ENCODE results near the gene DNAJA3.

Gene DNAJA3

GRCh38 chr16:4415538-4416199 lies 10.0 kb upstream of the DNAJA3 start:
- TF ChIP-seq CTCF (IDR thresholded peaks at IDR 0.05; ENCODE audit: control insufficient read depth, extremely low read depth, insufficient read depth), result no peak
- no peak for DNase-seq (ENCODE audit: low read depth)
- peak overlapping the region; percentile 74 for H3K4me3 ChIP-seq (ENCODE audit: low read depth, low read length)

- no peak for TF ChIP-seq CTCF (IDR thresholded peaks at IDR 0.05; ENCODE audit: control insufficient read depth, extremely low read depth, insufficient read depth)
- DNase-seq (ENCODE audit: low read depth), result peak; percentile 49
- H3K4me3 ChIP-seq (ENCODE audit: low read depth, low read length), result peak within 1 kb of the TSS; percentile 74
Measured at GRCh38 chr16:4416200-4417032, 9.3 kb upstream of the DNAJA3 start, which contains the start of gene CORO7. TSS of gene CORO7 (minus strand) at chr16:4416596. CDS start at chr16:4416518, 78 bp downstream.

- TF ChIP-seq CTCF (IDR thresholded peaks at IDR 0.05; ENCODE audit: control insufficient read depth, extremely low read depth, insufficient read depth), result no peak
- H3K4me3 ChIP-seq (ENCODE audit: low read depth, low read length), result no peak overlapping the region
- no peak for DNase-seq (ENCODE audit: low read depth)
Measured at GRCh38 chr16:4419402-4419959, 6.2 kb upstream of the DNAJA3 start.

GRCh38 chr16:4420505-4421105 lies 5.1 kb upstream of the DNAJA3 start:
- DNase-seq (ENCODE audit: low read depth), result no peak
- H3K4me3 ChIP-seq (ENCODE audit: low read depth, low read length), result no peak overlapping the region
- no peak for TF ChIP-seq CTCF (IDR thresholded peaks at IDR 0.05; ENCODE audit: control insufficient read depth, extremely low read depth, insufficient read depth)

- H3K4me3 ChIP-seq (ENCODE audit: low read depth, low read length), result peak overlapping the region; percentile 84
- no peak for TF ChIP-seq CTCF (IDR thresholded peaks at IDR 0.05; ENCODE audit: control insufficient read depth, extremely low read depth, insufficient read depth)
- no peak for DNase-seq (ENCODE audit: low read depth)
Measured at GRCh38 chr16:4426021-4426684, 485 bp downstream of the DNAJA3 start.

GRCh38 chr16:4426722-4427372 lies 1.2 kb downstream of the DNAJA3 start:
- no peak for DNase-seq (ENCODE audit: low read depth)
- TF ChIP-seq CTCF (IDR thresholded peaks at IDR 0.05; ENCODE audit: control insufficient read depth, extremely low read depth, insufficient read depth), result no peak

More at GRCh38 chr16:4426722-4427372, 1.2 kb downstream of the DNAJA3 start:
- H3K4me3 ChIP-seq (ENCODE audit: low read depth, low read length), result peak overlapping the region; percentile 84

Data from LNCaP clone FGC (cell line).